ENCODE data around the gene DAO. TPM values are rescaled to one million over a fixed set of nuclear protein-coding genes. Genes with fewer than 3 reads are reported as not detected.
A peak's percentile ranks its signal among the peaks of the same experiment; 100 is the strongest.
"Not testable (repeated sequence)": the region's sequence is repeated elsewhere in the genome, so short reads cannot be mapped to it uniquely, and the experiment has no call there.

Gene DAO
- total RNA-seq (2014; rRNA removed; shearing (Covaris generic)), result not detected in 2 replicates

DNA sequence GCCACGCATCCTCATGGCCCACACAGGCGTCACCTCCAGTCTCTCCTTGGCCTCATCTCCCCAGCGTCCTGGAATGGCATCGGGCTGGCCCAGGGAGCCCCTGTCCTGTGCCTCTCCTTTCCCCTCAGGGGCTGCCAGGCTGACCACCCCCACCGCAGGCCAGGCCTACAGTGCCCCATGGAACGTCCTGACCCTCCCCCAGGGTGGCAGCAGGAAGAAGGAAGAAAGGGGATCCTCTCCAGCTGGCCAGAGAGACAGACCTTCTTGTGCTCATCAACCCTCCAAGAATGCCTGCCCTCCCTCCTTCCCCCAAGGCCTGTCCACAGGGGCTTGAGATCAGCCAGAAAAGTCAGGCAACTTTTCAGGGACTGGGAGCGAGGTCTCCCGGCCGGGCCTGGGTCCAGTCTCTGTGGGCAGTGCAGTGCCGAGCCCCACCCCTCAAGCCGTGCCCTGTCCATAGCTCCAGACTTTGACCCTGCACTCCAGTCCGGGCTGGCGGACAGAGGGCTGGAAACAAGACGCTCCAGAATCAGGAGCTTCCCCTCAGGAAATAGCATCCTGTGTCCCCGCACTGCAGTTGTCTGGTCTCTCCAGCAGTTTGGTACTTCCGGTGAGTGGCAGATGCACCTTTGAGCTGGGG, at the start of gene DAO:
TSS of gene DAO (plus strand) at position 478 of the 640 bp plus-strand sequence. CDS start 4,915 bp downstream, outside the sequence.
- no peak for DNase-seq (ENCODE audit: low spot score)

DNA sequence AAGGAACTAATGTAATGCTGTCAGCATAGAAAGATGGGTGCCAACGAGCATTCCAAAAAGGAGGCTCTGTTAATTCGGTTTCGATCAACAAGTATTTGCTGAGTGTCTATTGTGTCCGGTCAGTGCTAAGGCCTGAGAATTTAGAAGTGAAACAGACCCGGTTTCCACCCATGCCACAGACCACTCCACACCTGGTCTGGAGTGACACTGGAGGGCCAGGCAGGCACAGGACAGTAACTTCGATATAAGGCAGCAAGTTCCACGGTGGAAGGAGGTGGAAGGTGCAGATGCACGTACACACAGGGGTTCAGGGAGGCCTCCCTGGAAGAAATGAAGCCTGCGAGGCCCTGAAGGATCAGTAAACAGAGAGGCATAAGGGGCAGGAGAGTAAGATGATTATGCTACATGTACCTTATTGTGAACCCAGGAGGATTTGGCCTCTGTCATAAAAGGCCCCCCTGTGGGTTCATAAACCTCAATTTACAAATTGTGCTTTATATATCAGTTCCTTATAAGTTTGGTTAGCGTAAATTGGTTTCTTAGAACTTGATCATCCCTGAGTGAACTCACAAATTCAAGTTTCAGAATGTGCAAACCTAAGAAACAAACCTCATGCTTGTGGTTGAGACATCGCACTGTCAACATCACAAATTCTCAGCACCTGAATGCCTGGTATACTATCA, 48.4 kb upstream of the DAO start:
- no peak for DNase-seq (ENCODE audit: low spot score)

DNA sequence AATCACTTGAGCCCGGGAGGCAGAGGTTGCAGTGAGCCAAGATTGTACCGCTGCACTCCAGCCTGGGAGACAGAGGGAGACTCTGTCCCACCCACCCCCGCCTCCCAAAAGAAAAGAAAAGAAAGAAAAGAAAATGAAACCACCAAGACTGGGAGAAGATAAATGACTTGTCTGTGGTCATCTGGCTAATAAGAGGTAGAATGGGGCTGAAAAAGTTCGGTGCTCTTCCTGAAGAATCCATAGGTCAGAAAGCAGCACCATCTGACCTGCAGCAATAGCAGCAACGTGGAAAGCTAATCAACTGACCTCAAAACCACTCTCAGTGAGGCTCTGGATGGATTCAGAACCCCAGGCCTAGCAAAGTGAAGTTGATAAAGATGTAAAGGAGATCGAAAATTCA, 47.7 kb upstream of the DAO start:
- DNase-seq (ENCODE audit: low spot score), result no peak

DNA sequence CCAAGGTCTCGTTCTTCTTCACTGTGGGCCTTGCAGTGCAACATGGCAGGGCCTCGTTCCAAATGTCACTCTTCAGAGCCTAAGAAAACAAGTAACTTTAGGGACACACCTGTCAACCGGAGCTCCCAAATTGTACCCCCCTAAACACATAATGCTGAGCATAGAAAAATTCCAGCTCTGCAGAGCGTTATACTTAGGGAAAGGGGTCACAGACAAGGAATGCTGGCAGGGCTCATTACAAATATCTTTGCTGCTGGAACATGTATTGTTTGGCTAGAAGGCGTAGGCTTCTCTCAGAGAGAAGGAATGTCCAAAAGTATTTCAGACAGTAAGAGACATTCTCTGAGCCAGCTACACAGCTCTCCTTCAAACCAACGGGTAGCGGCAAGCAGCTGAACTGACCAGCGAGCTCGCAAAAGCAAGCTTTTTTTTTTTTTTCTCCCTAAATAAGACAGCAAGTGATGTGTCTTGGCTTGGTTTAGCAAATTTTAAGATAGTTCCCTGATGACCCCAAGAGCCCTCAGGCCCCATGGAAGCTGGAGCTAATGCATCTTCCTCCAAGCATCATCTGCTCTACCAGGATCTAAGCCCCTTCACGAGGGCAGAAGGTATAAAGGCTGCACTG, 47.0 kb upstream of the DAO start:
- DNase-seq (ENCODE audit: low spot score), result no peak

DNA sequence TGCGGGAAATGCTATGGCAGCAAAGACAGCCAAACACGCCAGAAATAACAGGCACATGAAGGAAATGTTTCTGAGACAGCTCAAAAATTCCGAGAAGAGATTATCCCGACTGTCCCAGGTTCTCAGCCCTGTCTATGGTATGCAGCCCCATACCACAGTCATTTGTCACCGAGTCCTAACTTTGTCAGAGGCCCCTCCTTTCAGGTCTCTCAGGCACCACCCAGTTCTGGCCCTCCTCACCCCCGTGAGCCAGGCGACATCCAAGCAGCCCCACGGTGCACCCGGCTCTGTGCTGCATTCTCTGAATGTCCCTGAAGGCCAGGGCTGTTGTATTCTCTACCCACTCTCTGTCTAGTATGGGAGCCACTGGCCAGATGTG, 46.5 kb upstream of the DAO start:
- DNase-seq (ENCODE audit: low spot score), result no peak

DNA sequence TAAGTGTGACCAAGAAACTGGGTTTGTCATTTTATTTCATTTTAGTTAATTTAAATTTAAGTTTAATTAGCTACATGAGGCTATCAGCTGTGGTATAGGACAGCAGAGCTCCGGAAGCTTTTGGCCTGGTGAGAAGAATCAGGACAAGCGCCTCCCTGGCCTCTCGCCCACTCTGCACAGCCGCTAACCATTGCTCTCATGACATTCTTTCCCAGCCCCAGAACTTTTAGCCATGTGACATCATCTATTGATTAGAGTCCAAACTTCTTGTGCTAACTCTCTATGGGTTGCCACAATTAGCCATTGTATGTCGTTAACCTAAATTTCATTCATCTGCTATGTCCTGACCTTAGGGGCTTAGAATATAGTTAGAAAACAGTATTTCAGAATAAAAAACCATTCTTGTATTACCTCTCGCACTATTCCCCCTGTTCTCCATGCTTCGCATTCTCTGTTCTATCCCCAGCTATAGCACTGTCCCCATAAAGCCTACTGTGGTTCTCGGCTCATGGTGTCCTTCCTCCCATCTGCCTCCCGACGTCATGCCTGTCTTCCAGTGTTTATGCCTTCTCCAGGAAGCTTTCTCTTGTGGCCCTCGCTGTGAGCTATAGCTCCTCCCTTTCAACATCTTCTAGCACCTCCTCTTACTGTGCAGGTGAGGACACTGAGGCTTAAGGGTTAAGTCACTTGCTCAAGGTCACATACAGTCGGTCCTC, 46.0 kb upstream of the DAO start:
- no peak for DNase-seq (ENCODE audit: low spot score)

DNA sequence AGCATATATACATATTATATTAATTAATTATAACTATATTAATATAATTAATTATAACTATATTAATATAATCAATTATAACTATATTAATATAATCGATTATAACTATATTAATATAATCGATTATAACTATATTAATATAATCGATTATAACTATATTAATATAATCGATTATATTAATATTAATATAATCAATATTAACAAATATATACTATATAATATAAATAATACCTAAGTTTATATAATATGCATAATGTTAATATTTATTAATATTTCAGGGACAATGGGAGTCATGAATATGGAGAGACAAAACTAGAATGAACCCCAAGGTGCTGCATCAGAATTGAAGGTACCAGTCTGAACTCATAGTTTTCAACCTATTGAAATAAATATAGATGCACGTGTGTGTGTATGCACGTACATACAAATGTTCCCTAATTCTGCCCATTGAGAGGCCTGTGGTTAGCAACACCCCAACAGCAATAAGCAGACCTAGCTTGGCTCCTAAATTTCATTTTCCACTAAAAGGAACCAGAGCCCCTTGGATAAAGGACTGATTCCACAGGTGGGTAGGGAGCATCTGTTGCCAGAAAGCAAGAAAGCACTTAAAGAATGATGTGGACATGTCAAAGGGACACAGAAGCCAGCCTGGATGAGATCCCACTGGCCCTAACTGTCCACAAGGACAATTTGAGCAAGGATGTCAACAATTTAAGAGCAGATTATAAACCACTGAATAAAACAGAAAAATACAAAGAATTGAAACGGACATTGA, 43.8 kb upstream of the DAO start:
- no peak for DNase-seq (ENCODE audit: low spot score)

DNA sequence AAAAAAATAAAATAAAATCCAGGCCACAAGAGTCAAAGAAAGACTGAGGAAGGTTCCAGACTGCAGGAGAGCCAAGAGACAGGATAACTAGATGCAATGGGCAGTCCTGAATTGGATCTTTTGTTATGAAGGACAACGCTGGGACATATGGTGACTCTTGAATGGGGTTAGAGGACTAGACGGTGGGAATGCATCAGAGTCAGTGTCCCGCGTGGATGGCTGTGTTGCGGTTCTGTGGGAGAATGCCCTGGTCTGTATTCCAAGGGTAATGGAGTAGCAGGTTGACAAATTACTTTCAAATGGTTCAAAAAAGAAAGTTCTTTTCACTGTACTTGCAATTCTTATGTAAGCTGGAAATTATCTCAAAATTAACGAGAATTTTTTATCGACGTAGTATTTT, 42.7 kb upstream of the DAO start:
- no peak for DNase-seq (ENCODE audit: low spot score)

DNA sequence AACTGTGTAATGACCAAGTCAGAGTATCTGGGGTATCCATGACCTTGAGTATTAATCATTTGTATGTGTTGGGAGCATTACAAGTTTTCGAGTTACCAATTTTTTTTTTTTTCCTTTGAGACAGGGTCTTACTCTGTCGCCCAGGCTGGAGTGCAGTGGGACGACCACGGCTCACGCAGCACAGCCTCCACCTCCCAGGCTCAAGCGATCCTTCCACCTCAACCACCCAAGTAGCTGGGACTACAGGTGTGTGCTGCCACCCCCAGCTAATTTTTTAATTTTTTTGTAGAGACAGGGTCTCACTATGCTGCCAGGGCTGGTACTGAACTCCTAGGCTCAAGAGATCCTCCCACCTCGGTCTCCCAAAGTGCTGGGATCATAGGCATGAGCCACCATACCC, 42.2 kb upstream of the DAO start:
- DNase-seq (ENCODE audit: low spot score), result no peak

DNA sequence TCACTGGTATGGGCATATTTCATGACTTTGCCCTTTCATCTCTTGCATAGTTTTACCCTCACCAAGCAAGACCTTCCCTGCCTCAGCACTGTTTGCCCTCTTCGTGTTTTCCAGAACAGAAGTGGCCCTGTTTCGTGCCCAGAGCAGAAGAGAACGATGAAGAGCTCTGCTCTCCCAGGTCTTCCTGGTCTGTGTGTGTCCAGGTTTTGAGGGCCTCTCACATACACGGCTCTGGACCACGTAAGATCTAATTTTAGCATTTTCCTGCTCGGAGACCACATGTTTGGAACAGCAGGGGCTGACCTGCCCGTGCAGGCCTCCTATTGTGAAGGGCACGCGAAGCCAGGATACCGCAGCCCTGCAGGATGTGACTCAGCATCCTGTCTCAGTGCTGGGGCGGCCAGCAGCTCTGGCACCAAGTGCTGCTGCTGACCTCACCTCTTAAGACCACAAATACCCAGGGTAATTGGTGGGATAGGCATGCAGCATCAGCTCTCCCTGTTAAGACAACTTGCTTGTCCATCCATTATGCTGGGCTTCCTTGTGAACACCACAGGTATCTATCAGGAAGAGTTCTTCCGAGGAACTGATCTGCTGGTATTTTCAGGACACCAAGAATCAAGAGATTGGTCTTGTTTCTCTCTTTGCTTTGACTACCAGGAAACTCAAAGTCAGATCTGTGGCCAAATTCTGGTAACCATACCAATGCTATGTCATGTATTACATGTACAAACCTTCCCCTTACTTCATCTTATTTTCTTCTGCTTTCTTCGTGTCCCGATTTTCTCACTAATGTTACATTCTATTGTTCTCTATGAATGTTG, 41.5 kb upstream of the DAO start:
- DNase-seq (ENCODE audit: low spot score), result peak; percentile 90

DNA sequence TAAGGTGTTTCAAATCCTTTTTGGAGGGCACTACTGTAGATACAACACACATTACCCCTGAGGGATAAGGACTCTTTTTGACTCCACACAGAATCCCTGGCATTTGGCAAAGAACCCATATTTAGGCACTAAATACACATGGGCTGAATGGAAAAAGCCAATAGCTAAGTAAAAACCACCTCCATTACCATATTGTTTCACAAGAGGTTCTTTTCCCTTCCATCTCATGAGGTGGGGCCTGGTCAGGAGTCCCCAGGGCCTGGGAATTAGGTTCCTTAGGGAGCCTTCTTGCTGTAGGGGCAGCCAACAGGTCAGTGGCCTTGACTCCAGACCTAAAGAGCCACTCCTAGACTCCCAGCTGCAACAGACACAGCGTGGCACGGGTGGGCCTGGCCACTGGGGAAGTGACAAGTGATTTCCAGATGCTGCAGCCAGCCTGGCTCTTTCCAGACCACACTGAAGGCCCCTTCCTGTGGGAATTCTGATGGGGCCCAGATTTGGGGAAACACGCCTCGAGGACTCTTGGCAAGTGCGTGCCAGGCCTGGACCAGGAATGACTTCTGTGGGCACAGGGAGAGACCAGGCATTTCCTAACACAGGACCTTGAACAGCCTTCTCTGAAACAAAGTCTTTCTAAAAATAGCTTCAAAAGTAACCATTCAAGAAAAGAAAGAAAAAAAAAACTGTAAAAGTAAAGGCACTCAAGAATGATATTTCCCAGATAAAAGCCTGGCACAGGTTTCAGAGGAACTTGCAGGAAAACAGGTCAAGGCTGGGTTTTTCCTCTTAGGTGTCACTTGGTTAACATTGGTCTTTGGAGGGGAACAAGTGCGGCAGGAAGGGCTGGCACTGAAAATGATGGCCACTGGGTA, 40.6 kb upstream of the DAO start:
- DNase-seq (ENCODE audit: low spot score), result no peak

DNA sequence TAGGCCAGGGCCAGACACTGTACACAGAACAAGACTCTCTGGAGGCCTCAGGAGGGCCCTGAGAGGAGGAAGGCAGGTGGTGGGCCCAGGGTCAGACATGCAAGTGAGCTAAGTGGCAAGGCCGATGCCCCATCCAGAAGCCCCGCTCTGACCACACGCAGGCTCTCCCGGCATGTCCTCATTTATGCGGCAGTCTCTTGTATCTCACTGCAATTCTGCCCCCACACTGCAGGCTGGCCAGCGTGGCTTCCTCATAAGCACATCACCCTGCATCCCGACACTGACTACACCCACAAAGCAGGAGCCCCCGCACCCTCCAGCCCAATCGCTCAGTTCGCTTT, 40.0 kb upstream of the DAO start:
- DNase-seq (ENCODE audit: low spot score), result no peak

DNA sequence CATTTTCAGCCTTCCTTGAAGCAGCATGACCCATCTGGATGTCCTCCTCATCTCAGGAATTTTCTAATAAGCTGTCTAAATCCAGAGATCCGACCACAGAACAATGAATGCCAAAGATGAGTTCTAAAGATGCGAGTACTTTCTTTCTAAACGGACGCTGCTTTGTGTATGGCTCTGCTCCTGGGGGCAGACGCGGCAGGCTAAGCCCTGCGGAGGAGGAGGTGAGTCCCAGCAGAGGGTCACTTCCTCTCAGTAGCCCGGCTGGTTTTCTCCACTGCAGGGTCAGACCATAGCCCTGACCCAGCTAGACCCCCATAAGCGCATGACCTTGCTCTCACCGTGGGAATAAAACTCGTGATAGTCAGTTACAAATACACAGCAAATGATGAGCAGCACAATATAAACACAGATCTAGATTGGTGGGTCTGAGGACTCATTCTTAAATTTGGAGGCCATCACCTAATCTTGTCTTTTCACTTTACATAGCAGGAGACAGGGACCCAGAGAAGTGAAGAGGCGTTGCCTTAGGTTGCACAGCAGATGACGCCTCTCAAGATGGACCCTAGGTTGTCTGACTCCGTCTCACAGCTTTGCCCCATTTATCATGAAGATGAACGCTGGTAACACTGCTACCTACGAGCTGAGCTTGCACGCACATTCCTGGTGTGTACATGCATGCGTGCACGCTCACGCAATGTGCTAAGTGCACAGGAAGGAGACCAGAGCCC, 39.1 kb upstream of the DAO start:
- DNase-seq (ENCODE audit: low spot score), result no peak

DNA sequence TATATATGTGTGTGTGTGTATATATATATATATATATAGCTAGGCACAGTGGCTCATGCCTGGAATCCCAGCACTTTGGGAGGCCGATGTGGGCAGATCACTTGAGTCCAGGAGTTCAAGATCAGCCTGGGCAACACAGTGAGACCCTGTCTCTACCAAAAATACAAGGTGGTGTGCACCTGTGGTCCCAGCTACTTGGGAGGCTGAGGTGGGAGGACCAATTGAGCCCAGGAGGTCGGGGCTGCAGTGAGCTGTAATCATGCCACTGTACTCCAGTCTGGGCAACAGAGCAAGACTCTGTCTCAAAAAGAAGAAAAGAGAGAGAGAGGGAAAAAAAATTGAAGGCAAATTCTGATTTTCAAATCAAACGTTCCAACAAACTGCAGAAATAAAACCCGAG, 38.1 kb upstream of the DAO start:
- DNase-seq (ENCODE audit: low spot score), result not testable (repeated sequence)

DNA sequence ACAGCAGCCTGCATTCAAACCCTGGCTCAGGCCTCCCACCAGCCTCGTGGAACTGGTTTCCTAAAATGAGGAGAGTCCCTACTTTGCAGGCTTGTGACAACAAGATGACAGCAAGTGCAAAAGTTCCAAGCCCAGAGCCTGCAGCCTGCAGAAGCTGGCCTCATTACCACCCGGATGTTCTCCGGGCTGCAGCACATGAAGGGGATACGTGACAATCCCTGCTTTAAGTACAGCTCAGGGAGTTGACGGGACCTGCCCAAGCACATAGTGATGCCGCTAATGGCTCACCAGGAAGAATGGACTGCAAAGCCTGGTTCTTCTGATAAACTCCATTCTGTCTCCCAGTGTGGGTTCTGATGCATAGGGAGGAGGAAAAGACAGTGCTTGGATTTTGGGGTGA, 37.5 kb upstream of the DAO start:
- DNase-seq (ENCODE audit: low spot score), result no peak

DNA sequence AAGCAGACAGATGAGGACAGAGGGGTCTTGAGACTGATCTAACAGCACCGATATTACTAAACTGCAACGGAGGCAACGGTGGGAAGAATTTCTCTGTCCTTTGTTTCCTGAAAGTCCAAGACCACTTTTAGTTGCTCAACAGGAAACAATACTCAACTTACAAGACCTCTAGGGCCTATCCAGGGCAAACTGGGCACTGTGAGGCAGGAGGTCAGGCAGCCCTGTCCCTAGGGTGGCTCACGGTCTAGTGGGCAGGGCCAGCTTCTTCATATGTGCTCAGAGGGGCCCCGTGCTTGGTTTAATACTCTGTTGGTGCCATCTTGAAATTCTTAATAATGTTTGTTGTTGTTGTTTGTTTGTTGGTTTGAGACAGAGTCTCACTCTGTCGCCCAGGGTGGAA, 36.7 kb upstream of the DAO start:
- no peak for DNase-seq (ENCODE audit: low spot score)

DNA sequence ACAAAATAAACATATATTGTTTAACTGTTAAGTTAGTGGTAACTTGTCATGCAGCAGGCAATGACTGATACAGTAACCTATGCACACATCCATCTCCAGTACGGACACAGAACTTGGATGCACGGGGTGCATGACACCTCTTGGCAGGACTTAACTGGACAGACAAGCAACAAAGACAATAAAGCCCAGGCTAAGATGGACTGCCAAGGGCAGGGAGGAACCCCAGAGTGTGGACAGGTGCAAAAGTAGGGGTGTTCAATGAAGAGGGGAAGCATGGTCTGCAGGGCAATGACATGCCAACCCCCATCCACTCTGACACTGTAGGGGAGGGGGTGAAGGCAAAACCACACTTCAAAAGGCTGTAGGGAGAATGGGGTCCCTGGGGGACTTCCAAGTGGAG, 34.2 kb upstream of the DAO start:
- DNase-seq (ENCODE audit: low spot score), result no peak

DNA sequence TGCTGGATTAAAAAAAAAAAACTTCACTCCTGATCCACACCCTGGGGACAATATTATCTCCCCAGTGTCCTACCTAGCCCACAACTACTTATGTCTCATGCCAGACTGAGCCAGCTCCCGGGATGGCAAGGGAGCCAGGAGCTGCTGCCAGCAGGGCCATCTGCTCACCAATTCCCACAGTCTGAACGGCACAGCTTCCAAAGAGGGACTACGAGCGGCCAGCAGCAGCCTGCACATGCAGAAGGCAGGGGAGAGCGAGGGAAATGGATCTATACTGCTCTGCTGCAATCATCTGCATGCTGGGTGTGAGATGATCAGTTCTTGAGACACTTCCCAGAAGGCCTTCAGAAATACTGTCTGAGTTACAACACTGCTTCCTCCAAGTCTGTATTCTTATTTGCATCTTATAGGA, 33.6 kb upstream of the DAO start:
- no peak for DNase-seq (ENCODE audit: low spot score)

DNA sequence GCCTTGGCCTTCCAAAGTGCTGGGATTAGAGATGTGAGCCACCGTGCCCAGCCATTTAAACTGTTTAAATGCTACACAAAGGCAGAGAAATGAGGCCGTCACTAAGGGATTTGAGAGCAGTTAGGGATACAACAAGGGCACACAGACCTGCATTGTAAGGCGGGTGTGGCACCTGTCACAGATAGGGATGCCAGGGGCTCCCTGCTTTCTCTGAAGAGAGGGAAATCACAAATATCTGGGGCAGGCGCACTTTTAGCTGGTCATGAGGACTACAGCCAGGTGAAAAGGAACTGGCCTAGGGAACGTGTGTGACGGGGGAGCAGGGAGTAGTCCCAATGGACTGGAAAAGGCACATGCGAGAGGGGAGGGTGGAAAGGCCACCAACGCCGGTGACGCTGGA, 32.2 kb upstream of the DAO start:
- no peak for DNase-seq (ENCODE audit: low spot score)

All from HT-29 (cell line).